A549 (cell line): Measurements from ENCODE around the gene WASF2. TPM values are rescaled to one million over a fixed set of nuclear protein-coding genes. Genes with fewer than 3 reads are reported as not detected.
A peak's percentile ranks its signal among the peaks of the same experiment; 100 is the strongest.
"Not testable (repeated sequence)": the region's sequence is repeated elsewhere in the genome, so short reads cannot be mapped to it uniquely, and the experiment has no call there.

Experiments used
- ATAC-seq, 2 experiments: fragments of 200-7000 bp in 1 of 2; fragments of >200 bp in 1 of 2; cut with Nextera tagmentation in 1 of 2; cut with Tn5 transposase in 1 of 2; 3 replicates each; pipeline versions ENCODE4 v1.8.0 to v1.9.1; 2018 to 2020; ENCODE audit warnings: mild to moderate bottlenecking in 1 of 2, moderate library complexity in 1 of 2
- CTCF ChIA-PET: fragments of 300-600 bp; sonication (Branson Sonifier 250); formaldehyde crosslinking; extraction: SDS; loops from one replicate; lab custom pipeline; 2021; ENCODE audit warnings: antibody characterized with exemption, inconsistent platforms; lab: Yijun Ruan, JAX
- POLR2A ChIA-PET: fragments of 350-600 bp; formaldehyde crosslinking; extraction: SDS; loops from one replicate; lab custom pipeline; 2021; ENCODE audit warnings: antibody characterized with exemption, inconsistent platforms; lab: Yijun Ruan, JAX
- DNase-seq, 2 experiments: peaks; one replicate each; pipeline versions ENCODE4 v3.0.0 to v3.0.0-alpha.2; 2011 to 2016; ENCODE audit warnings: low read depth in 1 of 2, low spot score in 1 of 2
- FAIRE-seq: peaks from 2 replicates; lab custom pipeline; 2011; peaks lifted over from hg19 to GRCh38; lab: Jason Lieb, UNC
- H3K27ac ChIP-seq, 2 experiments: fragments of >200 bp; sonication (Bioruptor Twin); formaldehyde crosslinking; 3 replicates each; pipeline ENCODE4 v1.5.1; 2016 to 2017
- H3K4me1 ChIP-seq: fragments of >200 bp; sonication (Bioruptor Twin); formaldehyde crosslinking; 3 replicates; pipeline ENCODE4 v1.6.1; 2016
- H3K4me2 ChIP-seq: fragments of >200 bp; sonication (Bioruptor Twin); formaldehyde crosslinking; 3 replicates; pipeline ENCODE4 v1.6.1; 2016
- H3K4me3 ChIP-seq: fragments of >200 bp; sonication (Bioruptor Twin); formaldehyde crosslinking; 3 replicates; pipeline ENCODE4 v1.5.1; 2016
- H3K9me3 ChIP-seq: fragments of >200 bp; sonication (Bioruptor Twin); formaldehyde crosslinking; 3 replicates; pipeline ENCODE4 v1.6.1; 2016
- CBX2 ChIP-seq: fragments of 200-600 bp; sonication (generic); IDR thresholded peaks from 2 replicates; pipeline ENCODE4 v1.6.1; 2016; ENCODE audit warnings: low read depth, mild to moderate bottlenecking, borderline replicate concordance
- EHMT2 ChIP-seq: fragments of 200-600 bp; sonication (generic); IDR thresholded peaks from 2 replicates; pipeline ENCODE4 v1.6.1; 2016; ENCODE audit warnings: antibody characterized with exemption, low read depth, mild to moderate bottlenecking, moderate library complexity
- FOSB ChIP-seq: fragments of 250-450 bp; sonication (Bioruptor Pico); IDR thresholded peaks from 2 replicates; pipeline ENCODE4 v1.5.0; 2020; ENCODE audit warnings: mild to moderate bottlenecking, moderate library complexity
- POLR2A ChIP-seq: IDR thresholded peaks from 2 replicates; pipeline ENCODE4 v1.6.1; 2012; ENCODE audit warnings: mild to moderate bottlenecking, low read length
- POLR2AphosphoS2 ChIP-seq: conservative IDR thresholded peaks from 2 replicates; pipeline ENCODE4 v1.6.1; 2012; ENCODE audit warnings: low read length, improper control_type of control experiment, inconsistent platforms
- RAD21 ChIP-seq, 2 experiments: fragments of >200 bp in 1 of 2; sonication (Bioruptor Twin) in 1 of 2; formaldehyde crosslinking in 1 of 2; IDR thresholded peaks in 1 of 2; conservative IDR thresholded peaks in 1 of 2; 2 replicates in 1 of 2; 3 replicates in 1 of 2; pipeline ENCODE4 v1.6.1; 2012 to 2018; ENCODE audit warnings: inconsistent platforms in 1 of 2
- SMC3 ChIP-seq: fragments of >200 bp; sonication (Bioruptor Twin); formaldehyde crosslinking; IDR thresholded peaks from 3 replicates; pipeline ENCODE4 v1.6.1; 2018; ENCODE audit warnings: inconsistent platforms
- WGBS: methylation state at CpG from one replicate; pipeline ENCODE4 v1.1.6; 2017; ENCODE audit errors: missing lambda C conversion rate; 5-methylcytosine and 5-hydroxymethylcytosine counted together
- polyA plus RNA-seq, 4 experiments: library from polyadenylated mRNA; depleted of rRNA in 3 of 4; stranded (reverse); fragments of >200 nt; fragmentation: RNase III in 1 of 4; extraction: RNeasy Plus Mini Kit Qiagen cat#74134 plus additional on column Dnase treatment in 1 of 4; gene quantifications; 2 replicates in 3 of 4; 3 replicates in 1 of 4; pipeline ENCODE4 v1.2.3, GENCODE V29; 2011 to 2017
- TF ChIP-seq, protein P1 (sequence below): fragments of 250-450 bp; sonication (Bioruptor Pico); IDR thresholded peaks from 2 replicates; pipeline ENCODE4 v1.5.0; 2021; ENCODE audit warnings: mild to moderate bottlenecking, moderate library complexity, borderline replicate concordance
- TF ChIP-seq, protein P2 (sequence below): IDR thresholded peaks from 2 replicates; pipeline ENCODE4 v1.6.1; 2012
- TF ChIP-seq, protein P3 (sequence below): IDR thresholded peaks from 2 replicates; pipeline ENCODE4 v1.6.1; 2012
- TF ChIP-seq, protein P4 (sequence below): fragments of >200 bp; sonication (Bioruptor Twin); formaldehyde crosslinking; IDR thresholded peaks from 3 replicates; pipeline ENCODE4 v1.5.1; 2016

Gene WASF2
- polyA plus RNA-seq, 2 of the 4 experiments (the other 2 are of a cell fraction) = 22.7 to 44.9 TPM

DNA sequence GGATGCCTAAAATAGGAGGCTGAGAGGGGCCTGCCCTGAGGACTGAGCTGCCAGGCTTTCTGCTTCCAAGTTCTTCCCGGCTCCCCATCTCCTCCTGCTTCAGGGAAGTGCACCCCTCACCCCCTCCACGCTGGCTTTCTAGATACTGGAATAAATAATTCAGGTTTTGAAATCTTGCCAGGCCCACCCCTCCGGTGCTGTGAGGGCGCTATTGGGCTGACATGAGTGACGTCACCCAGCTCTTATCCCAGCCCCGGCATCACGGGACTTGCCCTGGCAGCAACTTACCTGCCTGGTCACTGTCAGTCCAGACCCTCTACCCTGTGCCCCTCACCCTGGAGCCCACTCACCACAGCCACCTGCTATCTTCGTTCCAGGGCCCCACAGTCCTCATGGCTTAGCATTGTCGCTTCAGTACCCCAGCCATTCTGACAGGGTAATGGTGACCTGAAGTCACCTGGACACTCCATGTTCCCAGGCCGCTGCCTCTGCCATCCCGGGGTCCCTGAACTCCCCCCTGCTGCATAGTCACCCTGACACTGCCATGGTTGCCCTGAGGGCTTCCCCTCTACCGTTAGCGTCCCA, 98.4 kb downstream of the WASF2 start:
- WGBS = 46% methylated on average over 9 of the region's 13 CpGs
- peaks cover 17% of the 10 kb centered on the region for H3K4me1 ChIP-seq
- TF ChIP-seq FOSB (CRISPR knock-in tag) = no peak
- TF ChIP-seq, protein P1, sequence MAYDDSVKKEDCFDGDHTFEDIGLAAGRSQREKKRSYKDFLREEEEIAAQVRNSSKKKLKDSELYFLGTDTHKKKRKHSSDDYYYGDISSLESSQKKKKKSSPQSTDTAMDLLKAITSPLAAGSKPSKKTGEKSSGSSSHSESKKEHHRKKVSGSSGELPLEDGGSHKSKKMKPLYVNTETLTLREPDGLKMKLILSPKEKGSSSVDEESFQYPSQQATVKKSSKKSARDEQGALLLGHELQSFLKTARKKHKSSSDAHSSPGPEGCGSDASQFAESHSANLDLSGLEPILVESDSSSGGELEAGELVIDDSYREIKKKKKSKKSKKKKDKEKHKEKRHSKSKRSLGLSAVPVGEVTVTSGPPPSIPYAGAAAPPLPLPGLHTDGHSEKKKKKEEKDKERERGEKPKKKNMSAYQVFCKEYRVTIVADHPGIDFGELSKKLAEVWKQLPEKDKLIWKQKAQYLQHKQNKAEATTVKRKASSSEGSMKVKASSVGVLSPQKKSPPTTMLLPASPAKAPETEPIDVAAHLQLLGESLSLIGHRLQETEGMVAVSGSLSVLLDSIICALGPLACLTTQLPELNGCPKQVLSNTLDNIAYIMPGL (CRISPR knock-in tag) = no peak
- no peak for TF ChIP-seq SMC3
- TF ChIP-seq, protein P2, sequence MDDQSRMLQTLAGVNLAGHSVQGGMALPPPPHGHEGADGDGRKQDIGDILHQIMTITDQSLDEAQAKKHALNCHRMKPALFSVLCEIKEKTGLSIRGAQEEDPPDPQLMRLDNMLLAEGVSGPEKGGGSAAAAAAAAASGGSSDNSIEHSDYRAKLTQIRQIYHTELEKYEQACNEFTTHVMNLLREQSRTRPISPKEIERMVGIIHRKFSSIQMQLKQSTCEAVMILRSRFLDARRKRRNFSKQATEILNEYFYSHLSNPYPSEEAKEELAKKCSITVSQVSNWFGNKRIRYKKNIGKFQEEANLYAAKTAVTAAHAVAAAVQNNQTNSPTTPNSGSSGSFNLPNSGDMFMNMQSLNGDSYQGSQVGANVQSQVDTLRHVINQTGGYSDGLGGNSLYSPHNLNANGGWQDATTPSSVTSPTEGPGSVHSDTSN = no peak
- ATAC-seq (no peak), FAIRE-seq (no peak), DNase-seq (peak in 1 of 2 experiments; percentile 28)
- peak overlapping the region; percentile 21 to 89; a peak in 3 of 6 replicates for H3K27ac ChIP-seq
- ChIA-PET POLR2A (interaction anchor here (1.4 kb wide), 1 partner anchor 25 kb away, joined by 3 read pairs; the partner anchor contains the start of gene MAP3K6), CTCF (interaction anchor here (0.6 to 12.0 kb wide), 19 partner anchors 10 to 346 kb away, joined by 3 to 215 read pairs (median 3); partner anchors contain the start of genes MAP3K6 and SYTL1)
- no peak overlapping the region; the same call in 2 of the 3 replicates for H3K4me3 ChIP-seq
- H3K9me3 ChIP-seq = no peaks in the 10 kb centered on the region
- peak overlapping the region; percentile 64 for H3K4me2 ChIP-seq

DNA sequence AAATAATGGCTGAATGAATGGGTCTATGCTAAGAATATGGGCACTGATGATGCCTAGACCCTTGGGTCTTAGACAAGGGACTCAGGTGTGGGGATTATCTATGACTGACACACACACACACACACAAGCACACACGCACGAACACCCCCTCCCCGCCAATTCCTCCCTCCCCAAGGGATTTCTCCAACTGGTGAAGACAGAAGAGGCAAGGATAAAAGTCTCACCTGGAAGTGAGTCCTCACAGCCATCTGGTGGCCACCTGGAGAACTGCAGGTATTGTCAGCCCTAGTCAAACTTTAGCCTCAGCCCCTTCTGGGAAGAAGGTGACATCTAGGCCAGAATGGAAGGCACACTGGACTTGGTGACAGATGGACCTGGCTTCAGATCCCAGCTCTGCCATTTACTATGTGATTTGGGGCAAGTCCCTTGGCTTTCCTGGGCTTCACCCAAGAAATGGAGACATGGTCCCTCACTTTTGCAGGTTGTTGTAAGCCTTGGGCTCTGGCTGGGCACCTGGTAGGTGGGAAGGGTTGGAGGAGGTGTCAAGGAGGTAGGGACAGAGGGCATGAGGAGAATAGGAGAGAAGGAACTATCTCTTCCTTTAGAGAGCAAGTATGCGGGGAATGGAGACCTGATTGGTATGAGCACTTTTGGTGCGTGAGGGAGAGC, 101.5 kb downstream of the WASF2 start:
- WGBS = 31% methylated on average over 5 of the region's 5 CpGs
- no peak for FAIRE-seq
- Histone ChIP-seq H3K27ac (no peak overlapping the region), H3K4me3 (no peak overlapping the region), H3K9me3 (no peaks in the 10 kb centered on the region), H3K4me2 (no peak overlapping the region), H3K4me1 (peaks cover 10% of the 10 kb centered on the region; the same call in 2 of the 3 replicates)
- POLR2A ChIA-PET = no interaction called here
- peak; percentile 57 to 60 for DNase-seq
- ATAC-seq = peak in 1 of 2 experiments; percentile 37; a peak in 2 of 6 replicates
- CTCF ChIA-PET = interaction anchor here (0.6 to 12.0 kb wide), 20 partner anchors 9 to 379 kb away, joined by 3 to 215 read pairs (median 6); partner anchors contain the start of gene MAP3K6
- TF ChIP-seq, protein P1 (CRISPR knock-in tag) = no peak
- TF ChIP-seq EHMT2 (no peak), RAD21 (conservative IDR thresholded peaks at IDR 0.05 in 1 of 2, IDR thresholded peaks at IDR 0.05 in 1 of 2) (peak; percentile 71 to 74), POLR2A (no peak), CBX2 (no peak), POLR2AphosphoS2 (no peak), SMC3 (peak; percentile 79)
- TF ChIP-seq, protein P3, sequence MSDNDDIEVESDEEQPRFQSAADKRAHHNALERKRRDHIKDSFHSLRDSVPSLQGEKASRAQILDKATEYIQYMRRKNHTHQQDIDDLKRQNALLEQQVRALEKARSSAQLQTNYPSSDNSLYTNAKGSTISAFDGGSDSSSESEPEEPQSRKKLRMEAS = no peak
- TF ChIP-seq, protein P4, sequence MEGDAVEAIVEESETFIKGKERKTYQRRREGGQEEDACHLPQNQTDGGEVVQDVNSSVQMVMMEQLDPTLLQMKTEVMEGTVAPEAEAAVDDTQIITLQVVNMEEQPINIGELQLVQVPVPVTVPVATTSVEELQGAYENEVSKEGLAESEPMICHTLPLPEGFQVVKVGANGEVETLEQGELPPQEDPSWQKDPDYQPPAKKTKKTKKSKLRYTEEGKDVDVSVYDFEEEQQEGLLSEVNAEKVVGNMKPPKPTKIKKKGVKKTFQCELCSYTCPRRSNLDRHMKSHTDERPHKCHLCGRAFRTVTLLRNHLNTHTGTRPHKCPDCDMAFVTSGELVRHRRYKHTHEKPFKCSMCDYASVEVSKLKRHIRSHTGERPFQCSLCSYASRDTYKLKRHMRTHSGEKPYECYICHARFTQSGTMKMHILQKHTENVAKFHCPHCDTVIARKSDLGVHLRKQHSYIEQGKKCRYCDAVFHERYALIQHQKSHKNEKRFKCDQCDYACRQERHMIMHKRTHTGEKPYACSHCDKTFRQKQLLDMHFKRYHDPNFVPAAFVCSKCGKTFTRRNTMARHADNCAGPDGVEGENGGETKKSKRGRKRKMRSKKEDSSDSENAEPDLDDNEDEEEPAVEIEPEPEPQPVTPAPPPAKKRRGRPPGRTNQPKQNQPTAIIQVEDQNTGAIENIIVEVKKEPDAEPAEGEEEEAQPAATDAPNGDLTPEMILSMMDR = peak; percentile 70

DNA sequence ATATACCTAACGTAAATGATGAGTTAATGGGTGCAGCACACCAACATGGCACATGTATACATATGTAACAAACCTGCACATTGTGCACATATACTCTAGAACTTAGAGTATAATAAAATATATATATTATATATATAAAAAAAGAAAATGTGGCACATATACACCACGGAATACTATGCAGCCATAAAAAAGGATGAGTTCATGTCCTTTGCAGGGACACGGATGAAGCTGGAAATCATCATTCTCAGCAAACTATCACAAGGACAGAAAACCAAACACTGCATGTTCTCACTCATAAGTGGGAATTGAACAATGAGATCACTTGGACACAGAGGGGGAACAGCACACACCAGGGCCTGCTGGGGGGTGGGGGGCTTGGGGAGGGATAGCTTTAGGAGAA, 105.2 kb downstream of the WASF2 start:
- H3K27ac ChIP-seq, H3K4me3 ChIP-seq, DNase-seq, ATAC-seq, FAIRE-seq, POLR2A ChIA-PET, H3K9me3 ChIP-seq, H3K4me2 ChIP-seq, H3K4me1 ChIP-seq: not testable (repeated sequence)
- WGBS = 68% methylated on average over 3 of the region's 3 CpGs
- CTCF ChIA-PET = interaction anchor here (1.7 to 12.0 kb wide), 3 partner anchors 28 to 346 kb away, joined by 3 to 215 read pairs (median 64); no protein-coding TSS in a partner anchor
